Cardiac fibroblast (primary cell): Measurements from ENCODE around the gene SNX33.
"Not testable (repeated sequence)": the region's sequence is repeated elsewhere in the genome, so short reads cannot be mapped to it uniquely, and the experiment has no call there.

Source experiments
- DNase-seq, 2 donors: peaks; one replicate each; pipeline versions ENCODE4 v3.0.0 to v3.0.0-alpha.2; 2010; ENCODE audit warnings: low read depth in 2 of 2
- H3K4me3 ChIP-seq, 2 donors: replicated peaks in 1 of 2; 1 replicate in 1 of 2; 2 replicates in 1 of 2; pipeline ENCODE4 v1.5.1; 2011; ENCODE audit warnings: low read depth in 2 of 2, low read length in 2 of 2, mild to moderate bottlenecking in 2 of 2, moderate library complexity in 1 of 2
- CTCF ChIP-seq: IDR thresholded peaks from one replicate; pipeline ENCODE4 v1.5.1; 2011; ENCODE audit warnings: low read depth, mild to moderate bottlenecking, low read length, inconsistent platforms

Gene SNX33

GRCh38 chr15:75687486-75688277 lies 40.0 kb downstream of the SNX33 start:
- DNase-seq, result no peak
- H3K4me3 ChIP-seq, result no peak overlapping the region
- no peak for TF ChIP-seq CTCF

- DNase-seq, result no peak
- no peak for TF ChIP-seq CTCF
- no peak overlapping the region for H3K4me3 ChIP-seq
Measured at GRCh38 chr15:75688278-75688557, 40.5 kb downstream of the SNX33 start.

GRCh38 chr15:75688831-75689230 lies 41.1 kb downstream of the SNX33 start:
- no peak for DNase-seq
- no peak for TF ChIP-seq CTCF
- H3K4me3 ChIP-seq, result no peak overlapping the region

- not testable (repeated sequence) for H3K4me3 ChIP-seq, DNase-seq
Measured at GRCh38 chr15:75689429-75689828, 41.7 kb downstream of the SNX33 start.

GRCh38 chr15:75692311-75692710 lies 44.6 kb downstream of the SNX33 start:
- not testable (repeated sequence) for DNase-seq, H3K4me3 ChIP-seq

GRCh38 chr15:75693028-75693427 lies 45.3 kb downstream of the SNX33 start:
- not testable (repeated sequence) for DNase-seq, H3K4me3 ChIP-seq

- no peak for TF ChIP-seq CTCF
- H3K4me3 ChIP-seq, result no peak overlapping the region
- DNase-seq, result peak; percentile 59 to 74
Measured at GRCh38 chr15:75693501-75694240, 46.0 kb downstream of the SNX33 start.

GRCh38 chr15:75694241-75695182 lies 46.8 kb downstream of the SNX33 start:
- peak; percentile 96 to 97 for DNase-seq
- peak; percentile 47 for TF ChIP-seq CTCF
- H3K4me3 ChIP-seq, result no peak overlapping the region
